Lung (tissue), 12 donors: ENCODE measurements around the gene EFCAB7. TPM values are rescaled to one million over a fixed set of nuclear protein-coding genes. Genes with fewer than 3 reads are reported as not detected.

Source experiments
- ATAC-seq: fragments of 200-7000 bp; cut with Tn5 transposase; one replicate; pipeline ENCODE4 v1.9.1; 2020; ENCODE audit warnings: moderate number of reproducible peaks; ENCODE audit not compliant: insufficient read depth, low FRiP score
- DNase-seq, 3 donors: peaks; one replicate each; pipeline ENCODE4 v3.0.0-alpha.2; 2013 to 2017
- H3K27ac ChIP-seq, 2 donors: one replicate each; pipeline ENCODE4 v1.5.1; 2013; ENCODE audit warnings: mild to moderate bottlenecking in 2 of 2, moderate library complexity in 2 of 2, control low read depth in 1 of 2, inconsistent platforms in 1 of 2, low read depth in 1 of 2, low read length in 1 of 2
- H3K27me3 ChIP-seq, 3 donors: one replicate each; pipeline ENCODE4 v1.5.1; 2013; ENCODE audit warnings: low read length in 2 of 3; ENCODE audit not compliant: control insufficient read depth in 3 of 3, insufficient read depth in 3 of 3
- H3K36me3 ChIP-seq, 4 donors: one replicate each; pipeline ENCODE4 v1.5.1; 2013; ENCODE audit warnings: low read length in 4 of 4, mild to moderate bottlenecking in 1 of 4, moderate library complexity in 1 of 4; ENCODE audit not compliant: control insufficient read depth in 4 of 4, insufficient read depth in 4 of 4
- H3K4me1 ChIP-seq, 5 donors: one replicate each; pipeline ENCODE4 v1.5.1; 2013; ENCODE audit warnings: low read length in 5 of 5, mild to moderate bottlenecking in 2 of 5, moderate library complexity in 1 of 5; ENCODE audit not compliant: control insufficient read depth in 5 of 5, insufficient read depth in 5 of 5
- H3K4me3 ChIP-seq: one replicate; pipeline ENCODE4 v1.5.1; 2013; ENCODE audit warnings: mild to moderate bottlenecking, control low read depth, moderate library complexity
- H3K9ac ChIP-seq, 2 donors: one replicate each; pipeline ENCODE4 v1.5.1; 2013; ENCODE audit warnings: low read length in 2 of 2, control low read depth in 1 of 2; ENCODE audit not compliant: insufficient read depth in 1 of 2
- H3K9me3 ChIP-seq, 4 donors: one replicate each; pipeline ENCODE4 v1.5.1; 2013; ENCODE audit warnings: low read length in 3 of 4, mild to moderate bottlenecking in 1 of 4, moderate library complexity in 1 of 4; ENCODE audit not compliant: control insufficient read depth in 4 of 4, insufficient read depth in 3 of 4
- WGBS, 2 donors: extraction: QIAGEN DNeasy Blood & Tissue Kit; methylation state at CpG; one replicate each; pipeline ENCODE4 v1.1.7; 2013; 5-methylcytosine and 5-hydroxymethylcytosine counted together
- polyA plus RNA-seq, 2 donors: library from polyadenylated mRNA; stranded (reverse); fragments of 200-250 nt; gene quantifications; one replicate each; pipeline ENCODE4 v1.2.1, GENCODE V29; 2013
- total RNA-seq, 2 donors: library from RNA; depleted of rRNA in 1 of 2; stranded (reverse); fragments of >200 nt in 1 of 2; gene quantifications; one replicate each; pipeline ENCODE4 v1.2.1, GENCODE V29; 2014 to 2021
- TF ChIP-seq, protein P1 (sequence below): IDR thresholded peaks from 2 replicates; pipeline ENCODE4 v1.5.1; 2012; ENCODE audit warnings: mild to moderate bottlenecking; ENCODE audit errors: control extremely low read depth, extremely low read depth
- donor health status: control.
- donor health status: control.
- donor health status: Bipolar disorder and iron deficiency.
- donor health status: healthy.
- donor health status: DM: yes; HTN: yes; CAD: no.

The EFCAB7 gene
- total and polyA plus RNA-seq, 4 donors = 3.3 to 29.0 (median 5.8) TPM

DNA sequence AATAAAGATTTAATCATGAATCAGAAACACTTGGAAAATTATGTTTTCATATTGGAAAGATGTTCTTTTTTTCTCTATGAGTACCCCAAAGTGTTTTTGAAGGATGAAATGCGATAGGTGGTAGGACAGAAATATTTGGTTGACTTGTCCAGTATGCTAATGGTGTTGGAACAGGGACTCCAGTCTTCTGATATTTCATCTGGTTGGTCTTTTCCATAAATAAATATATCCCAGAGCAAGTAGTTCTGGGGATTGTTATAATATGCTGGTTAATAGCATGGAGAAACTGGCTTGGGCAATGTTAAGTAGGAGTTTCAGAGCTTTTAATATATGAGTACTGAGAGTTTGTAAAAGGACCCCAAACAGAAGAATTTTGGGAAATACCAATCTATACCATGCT, 78.6 kb downstream of the EFCAB7 start:
- H3K4me3 ChIP-seq = no peak overlapping the region
- ATAC-seq (no peak), DNase-seq (no peak)
- H3K27ac ChIP-seq = no peak overlapping the region
- H3K4me1 ChIP-seq = peaks cover 0 to 8% (median 3%) of the 10 kb centered on the region in 5 donors
- H3K36me3 ChIP-seq = peaks cover 0 to 2% (median 0%) of the 10 kb centered on the region in 4 donors
- no peaks in the 10 kb centered on the region for H3K27me3 ChIP-seq
- TF ChIP-seq, protein P1, sequence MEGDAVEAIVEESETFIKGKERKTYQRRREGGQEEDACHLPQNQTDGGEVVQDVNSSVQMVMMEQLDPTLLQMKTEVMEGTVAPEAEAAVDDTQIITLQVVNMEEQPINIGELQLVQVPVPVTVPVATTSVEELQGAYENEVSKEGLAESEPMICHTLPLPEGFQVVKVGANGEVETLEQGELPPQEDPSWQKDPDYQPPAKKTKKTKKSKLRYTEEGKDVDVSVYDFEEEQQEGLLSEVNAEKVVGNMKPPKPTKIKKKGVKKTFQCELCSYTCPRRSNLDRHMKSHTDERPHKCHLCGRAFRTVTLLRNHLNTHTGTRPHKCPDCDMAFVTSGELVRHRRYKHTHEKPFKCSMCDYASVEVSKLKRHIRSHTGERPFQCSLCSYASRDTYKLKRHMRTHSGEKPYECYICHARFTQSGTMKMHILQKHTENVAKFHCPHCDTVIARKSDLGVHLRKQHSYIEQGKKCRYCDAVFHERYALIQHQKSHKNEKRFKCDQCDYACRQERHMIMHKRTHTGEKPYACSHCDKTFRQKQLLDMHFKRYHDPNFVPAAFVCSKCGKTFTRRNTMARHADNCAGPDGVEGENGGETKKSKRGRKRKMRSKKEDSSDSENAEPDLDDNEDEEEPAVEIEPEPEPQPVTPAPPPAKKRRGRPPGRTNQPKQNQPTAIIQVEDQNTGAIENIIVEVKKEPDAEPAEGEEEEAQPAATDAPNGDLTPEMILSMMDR = no peak
- 100% methylated on average over 1 of the region's 1 CpG for WGBS, 2 donors
- no peak overlapping the region for H3K9ac ChIP-seq
- no peaks in the 10 kb centered on the region for H3K9me3 ChIP-seq

DNA sequence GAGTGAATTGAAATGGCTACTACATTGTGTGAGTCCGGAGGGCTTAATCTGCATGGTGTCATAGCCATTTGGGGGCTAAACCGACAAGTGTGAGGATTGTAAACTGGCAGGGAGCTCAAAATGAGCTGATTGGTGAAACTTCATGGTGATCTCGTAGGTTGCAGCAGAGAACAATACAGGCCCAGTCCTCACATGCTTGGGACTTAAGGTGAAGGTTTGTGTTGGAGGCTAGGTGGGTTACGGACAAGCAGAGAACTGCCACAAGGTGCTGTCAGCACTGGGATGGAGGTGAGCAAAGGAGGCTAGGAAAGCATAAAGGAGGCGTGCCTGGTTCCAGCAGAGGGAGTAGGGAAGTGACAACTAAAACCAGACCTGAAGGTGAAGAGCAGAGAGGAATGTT, 79.3 kb downstream of the EFCAB7 start:
- H3K27me3 ChIP-seq = no peaks in the 10 kb centered on the region
- peaks cover 0 to 2% (median 0%) of the 10 kb centered on the region in 4 donors for H3K36me3 ChIP-seq
- 94 to 96% methylated on average over 5 of the region's 5 CpGs for WGBS, 2 donors
- no peaks in the 10 kb centered on the region for H3K9me3 ChIP-seq
- H3K4me1 ChIP-seq = peaks cover 0 to 8% (median 3%) of the 10 kb centered on the region in 5 donors
- H3K4me3 ChIP-seq = no peak overlapping the region
- TF ChIP-seq, protein P1 = no peak
- DNase-seq (no peak), ATAC-seq (no peak)
- no peak overlapping the region for H3K27ac ChIP-seq
- H3K9ac ChIP-seq = no peak overlapping the region

DNA sequence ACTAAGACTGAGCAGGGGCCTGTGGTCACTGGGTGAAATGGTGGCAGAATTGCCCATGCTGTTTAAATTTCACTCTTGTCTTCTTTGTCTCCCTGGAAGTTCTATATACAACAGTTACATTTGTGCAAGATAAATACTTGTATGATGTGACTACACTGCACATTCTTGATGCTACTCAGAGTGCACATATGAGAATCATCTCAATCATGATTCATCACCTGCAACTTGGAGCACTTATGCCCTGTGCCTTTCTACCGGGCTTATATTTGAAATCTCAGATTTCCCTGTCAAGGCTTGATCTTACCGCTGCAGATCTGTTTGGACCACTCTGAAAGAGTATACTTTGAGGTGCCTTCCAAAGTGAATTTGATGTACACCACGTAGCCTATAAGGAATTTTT, 80.5 kb downstream of the EFCAB7 start:
- peaks cover 0 to 8% (median 3%) of the 10 kb centered on the region in 5 donors for H3K4me1 ChIP-seq
- H3K27ac ChIP-seq = no peak overlapping the region
- no peaks in the 10 kb centered on the region for H3K27me3 ChIP-seq
- ATAC-seq (no peak), DNase-seq (no peak)
- H3K36me3 ChIP-seq = peaks cover 0 to 2% (median 0%) of the 10 kb centered on the region in 4 donors
- no peak overlapping the region for H3K4me3 ChIP-seq
- no peak overlapping the region for H3K9ac ChIP-seq
- TF ChIP-seq, protein P1 = no peak
- no peaks in the 10 kb centered on the region for H3K9me3 ChIP-seq
- WGBS, 2 donors = 97 to 98% methylated on average over 3 of the region's 3 CpGs

DNA sequence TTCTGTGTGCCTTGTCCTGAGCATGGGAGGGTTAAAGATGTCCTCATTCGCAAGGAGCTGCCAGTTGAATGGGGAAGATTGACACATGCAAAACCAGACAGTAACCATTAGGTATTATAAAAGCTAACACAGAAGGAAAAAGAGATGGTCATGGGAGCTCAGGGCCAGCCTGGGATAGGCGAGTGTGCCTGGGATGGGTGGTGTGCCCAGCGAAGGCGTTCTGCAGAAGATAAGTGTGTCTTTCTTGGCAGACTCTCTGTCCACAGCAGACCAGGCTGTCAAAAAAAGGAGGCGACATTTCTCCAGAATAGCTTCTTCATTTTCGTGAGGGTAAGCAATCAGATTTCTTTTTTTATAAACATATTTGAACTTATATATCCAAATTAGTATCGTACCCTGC, 84.0 kb downstream of the EFCAB7 start:
- Histone ChIP-seq H3K4me1 (peaks cover 0 to 6% (median 3%) of the 10 kb centered on the region in 5 donors), H3K9me3 (no peaks in the 10 kb centered on the region), H3K4me3 (no peak overlapping the region), H3K27ac (no peak overlapping the region), H3K36me3 (peaks cover 0 to 2% (median 0%) of the 10 kb centered on the region in 4 donors), H3K27me3 (no peaks in the 10 kb centered on the region), H3K9ac (no peak overlapping the region)
- TF ChIP-seq, protein P1 = no peak
- 95 to 97% methylated on average over 7 of the region's 7 CpGs for WGBS, 2 donors
- no peak for ATAC-seq
- no peak for DNase-seq
